ENCODE results near the gene SDCCAG8. TPM values are rescaled to one million over a fixed set of nuclear protein-coding genes. Genes with fewer than 3 reads are reported as not detected.
A peak's percentile ranks its signal among the peaks of the same experiment; 100 is the strongest.

SDCCAG8 gene
- total RNA-seq, 1 donor = 41.0 TPM

DNA sequence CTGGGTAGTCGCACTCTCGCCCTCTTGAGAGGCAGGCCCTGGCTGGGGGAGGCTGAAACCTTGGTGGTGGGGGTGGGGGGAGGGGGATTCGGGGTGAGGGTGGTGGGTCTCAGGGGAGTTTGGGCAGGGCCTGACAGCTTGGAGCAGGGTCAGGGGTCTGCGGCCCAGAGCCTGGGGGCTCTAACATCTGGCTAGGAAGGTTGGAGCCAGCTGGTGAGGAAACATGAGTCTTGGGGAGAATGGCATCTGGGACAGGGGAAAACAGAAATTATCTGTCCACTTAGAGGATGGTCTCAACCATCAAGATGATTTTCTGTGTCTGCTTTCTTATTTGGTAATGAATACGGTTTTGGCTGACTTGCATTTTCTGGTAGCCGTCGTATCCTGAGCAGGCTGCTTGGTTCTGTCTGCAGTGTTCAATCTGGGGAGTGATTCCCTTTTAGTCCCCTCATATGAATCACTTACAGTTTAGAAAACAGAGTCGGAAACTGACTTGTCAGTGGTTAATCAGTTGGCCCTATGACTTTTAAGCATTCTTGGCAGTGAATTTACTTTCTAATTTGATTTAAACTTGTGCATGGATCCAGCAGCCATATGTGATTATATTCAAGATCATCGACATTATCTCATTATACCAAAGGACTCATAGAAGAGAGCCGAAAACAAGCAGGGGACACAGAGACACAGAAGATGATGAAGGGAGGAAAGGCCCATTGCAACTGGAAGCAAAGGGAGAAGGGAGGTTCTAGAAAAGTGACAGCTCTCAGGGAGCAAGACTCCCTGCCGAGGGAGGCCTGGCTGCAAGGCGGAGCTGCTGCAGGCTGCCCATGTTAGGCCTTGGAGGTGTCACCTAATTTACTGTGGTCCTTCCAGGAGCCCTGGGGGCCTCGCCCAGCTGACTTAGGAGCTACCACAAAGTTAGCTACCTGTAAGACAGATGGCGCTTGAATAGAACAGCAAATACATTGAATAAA lies 237.6 kb downstream of the SDCCAG8 start:
- DNase-seq (ENCODE audit: low read depth) = no peak
- no peak overlapping the region for H3K4me3 ChIP-seq (ENCODE audit: low read depth, low read length)
- TF ChIP-seq, protein P1, sequence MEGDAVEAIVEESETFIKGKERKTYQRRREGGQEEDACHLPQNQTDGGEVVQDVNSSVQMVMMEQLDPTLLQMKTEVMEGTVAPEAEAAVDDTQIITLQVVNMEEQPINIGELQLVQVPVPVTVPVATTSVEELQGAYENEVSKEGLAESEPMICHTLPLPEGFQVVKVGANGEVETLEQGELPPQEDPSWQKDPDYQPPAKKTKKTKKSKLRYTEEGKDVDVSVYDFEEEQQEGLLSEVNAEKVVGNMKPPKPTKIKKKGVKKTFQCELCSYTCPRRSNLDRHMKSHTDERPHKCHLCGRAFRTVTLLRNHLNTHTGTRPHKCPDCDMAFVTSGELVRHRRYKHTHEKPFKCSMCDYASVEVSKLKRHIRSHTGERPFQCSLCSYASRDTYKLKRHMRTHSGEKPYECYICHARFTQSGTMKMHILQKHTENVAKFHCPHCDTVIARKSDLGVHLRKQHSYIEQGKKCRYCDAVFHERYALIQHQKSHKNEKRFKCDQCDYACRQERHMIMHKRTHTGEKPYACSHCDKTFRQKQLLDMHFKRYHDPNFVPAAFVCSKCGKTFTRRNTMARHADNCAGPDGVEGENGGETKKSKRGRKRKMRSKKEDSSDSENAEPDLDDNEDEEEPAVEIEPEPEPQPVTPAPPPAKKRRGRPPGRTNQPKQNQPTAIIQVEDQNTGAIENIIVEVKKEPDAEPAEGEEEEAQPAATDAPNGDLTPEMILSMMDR (IDR thresholded peaks at IDR 0.05; ENCODE audit: insufficient read depth, low read depth, low read length) = no peak

DNA sequence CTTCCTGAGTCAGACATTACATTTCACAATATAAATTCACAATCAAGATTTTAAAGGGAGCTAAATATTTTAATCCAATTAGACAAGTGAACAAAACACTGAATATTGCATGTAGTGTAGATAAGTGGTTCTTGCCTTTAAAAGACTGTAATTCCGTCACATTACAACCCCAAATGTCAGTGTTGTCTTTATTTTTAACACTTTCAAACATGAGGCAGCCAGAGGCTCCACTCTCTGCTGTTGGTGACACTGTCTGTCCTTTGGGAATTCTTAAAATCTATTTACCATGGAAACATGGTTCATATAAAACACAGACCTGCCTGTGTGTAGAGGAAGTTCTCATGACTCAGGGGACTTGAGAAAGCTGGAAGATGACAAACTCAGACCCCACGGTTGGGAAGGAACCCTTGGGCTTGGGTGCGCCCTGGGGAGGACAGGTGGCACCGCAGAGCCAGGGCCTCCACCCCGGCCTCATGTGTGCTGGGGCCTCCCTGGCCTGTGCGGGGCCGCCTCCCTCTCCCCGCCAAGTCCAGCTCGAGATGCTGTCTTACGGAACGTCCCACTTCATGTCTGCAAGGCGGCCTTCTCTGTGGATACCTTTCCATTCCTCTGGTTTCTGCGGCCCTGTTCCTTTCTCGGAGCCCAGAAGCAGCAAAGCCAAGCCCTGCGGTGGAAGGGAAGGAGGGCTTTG lies 239.0 kb downstream of the SDCCAG8 start:
- no peak for DNase-seq (ENCODE audit: low read depth)
- no peak overlapping the region for H3K4me3 ChIP-seq (ENCODE audit: low read depth, low read length)
- TF ChIP-seq, protein P1 (IDR thresholded peaks at IDR 0.05; ENCODE audit: insufficient read depth, low read depth, low read length) = no peak

DNA sequence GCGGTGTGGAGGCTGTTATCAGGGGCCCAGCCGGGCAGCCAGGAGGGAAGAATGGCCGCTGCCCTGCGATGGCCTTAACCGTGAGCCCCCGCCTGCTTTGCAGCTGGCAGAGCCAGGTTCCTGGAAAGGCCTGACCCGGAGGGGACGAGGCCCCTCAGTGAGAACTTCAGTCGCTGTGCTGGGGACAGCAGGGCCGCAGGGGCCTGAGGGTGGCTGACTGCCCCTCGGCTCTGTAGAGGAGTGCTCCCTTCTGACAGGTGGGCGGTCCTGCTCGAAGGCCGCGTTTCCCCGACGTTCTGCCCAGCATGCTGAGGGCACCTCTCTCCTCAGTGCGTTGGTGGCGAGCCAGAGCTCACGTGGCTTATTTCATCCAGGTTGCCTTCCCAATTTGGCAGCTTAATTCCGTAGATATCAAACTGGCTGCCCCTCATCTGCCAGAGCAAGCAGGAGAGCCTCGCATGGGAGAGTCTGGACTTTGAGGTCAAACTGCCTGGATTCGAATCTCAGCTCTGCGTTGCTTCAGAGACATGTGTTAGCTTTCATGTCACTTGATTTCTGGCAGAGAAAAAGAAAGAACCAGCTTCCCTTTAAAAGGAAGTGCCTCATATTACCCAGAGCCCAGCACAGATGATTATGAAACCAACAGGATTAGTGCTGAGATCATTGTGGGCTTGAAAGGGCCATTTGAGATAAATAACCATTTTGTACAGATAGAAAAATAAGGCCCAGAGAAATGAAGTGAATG lies 239.8 kb downstream of the SDCCAG8 start:
- H3K4me3 ChIP-seq (ENCODE audit: low read depth, low read length) = no peak overlapping the region
- DNase-seq (ENCODE audit: low read depth) = peak; percentile 96
- TF ChIP-seq, protein P1 (IDR thresholded peaks at IDR 0.05; ENCODE audit: insufficient read depth, low read depth, low read length) = no peak

DNA sequence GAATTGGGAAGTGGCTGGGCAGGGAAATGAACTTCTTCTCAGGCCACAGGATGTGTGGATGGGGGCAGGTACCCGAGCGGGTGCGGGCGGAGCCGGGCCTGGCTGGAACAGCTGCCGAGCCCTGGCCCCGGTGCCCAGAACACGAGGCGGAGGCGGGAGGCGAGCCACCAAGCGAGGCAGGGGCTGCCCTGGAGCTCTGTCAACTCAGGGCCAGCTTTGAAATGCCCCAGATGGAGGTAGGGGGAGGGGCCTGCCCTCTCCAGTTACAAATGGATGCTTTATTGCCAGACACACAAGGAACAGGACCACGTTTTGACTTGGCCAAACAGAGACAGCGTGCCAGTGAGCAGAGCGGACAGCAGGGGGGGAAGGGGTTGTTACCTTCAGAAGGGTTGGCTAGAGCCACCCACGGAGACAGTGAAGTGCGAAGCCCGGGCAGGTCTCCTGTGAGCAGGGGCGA lies 240.4 kb downstream of the SDCCAG8 start:
- no peak overlapping the region for H3K4me3 ChIP-seq (ENCODE audit: low read depth, low read length)
- TF ChIP-seq, protein P1 (IDR thresholded peaks at IDR 0.05; ENCODE audit: insufficient read depth, low read depth, low read length) = no peak
- no peak for DNase-seq (ENCODE audit: low read depth)

DNA sequence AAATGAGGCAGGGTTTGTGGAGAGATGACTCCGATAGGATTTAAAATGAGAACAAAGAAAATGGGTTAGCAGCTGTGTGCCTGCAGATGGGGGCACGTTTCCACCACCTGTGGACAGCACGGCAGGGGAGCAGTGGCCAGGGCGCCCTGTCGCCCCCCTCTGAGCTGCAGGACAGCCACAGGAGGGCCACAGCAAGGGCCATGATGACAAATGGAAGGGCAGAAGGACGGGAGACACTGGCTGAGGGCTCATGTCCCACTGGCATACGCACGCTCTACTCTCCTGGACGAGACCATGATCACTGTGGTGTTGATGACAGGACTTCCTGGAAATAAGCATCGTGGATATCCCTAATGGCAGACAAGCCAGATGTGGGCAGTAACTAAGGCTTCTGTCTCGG lies 241.0 kb downstream of the SDCCAG8 start:
- TF ChIP-seq, protein P1 (IDR thresholded peaks at IDR 0.05; ENCODE audit: insufficient read depth, low read depth, low read length) = no peak
- DNase-seq (ENCODE audit: low read depth) = no peak
- H3K4me3 ChIP-seq (ENCODE audit: low read depth, low read length) = no peak overlapping the region

DNA sequence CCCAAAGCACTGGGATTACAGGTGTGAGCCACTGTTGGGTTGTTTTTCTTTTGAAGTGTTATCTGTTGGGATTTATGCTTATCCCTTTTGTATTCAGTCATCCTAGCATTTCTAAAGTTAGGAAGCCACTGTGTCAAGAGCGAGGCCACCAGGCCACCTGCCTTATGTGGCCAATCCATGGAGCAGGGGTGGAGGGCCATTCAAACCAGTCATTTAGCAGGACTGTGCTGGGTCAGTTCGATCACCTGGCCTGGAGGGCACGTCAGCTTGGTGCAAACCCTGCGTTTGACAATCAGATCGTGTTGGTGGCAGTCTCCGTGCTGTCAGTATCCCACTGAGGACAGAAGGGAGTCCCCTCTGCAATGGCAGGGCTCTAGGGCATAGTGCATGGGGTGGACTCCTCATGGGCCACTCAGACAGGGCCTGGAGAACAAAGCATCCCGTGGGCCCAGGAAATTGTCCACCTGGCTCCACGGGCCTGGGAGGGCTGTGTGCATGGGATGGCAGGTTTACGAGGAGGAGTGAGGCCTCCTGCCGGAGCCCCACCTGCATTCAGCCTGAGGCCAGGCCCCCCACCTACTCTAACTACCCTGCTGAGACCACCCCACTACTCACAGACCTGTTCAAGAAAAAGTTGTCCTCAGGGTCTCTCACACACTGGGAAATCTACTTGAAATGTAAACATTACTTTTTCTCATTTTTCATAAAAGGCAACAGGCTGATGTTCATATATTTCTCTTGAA lies 242.3 kb downstream of the SDCCAG8 start:
- TF ChIP-seq, protein P1 (IDR thresholded peaks at IDR 0.05; ENCODE audit: insufficient read depth, low read depth, low read length) = no peak
- H3K4me3 ChIP-seq (ENCODE audit: low read depth, low read length) = no peak overlapping the region
- DNase-seq (ENCODE audit: low read depth) = no peak
